Activated naive CD4-positive, alpha-beta T cell treated with anti-CD3 and anti-CD28 coated beads, Interleukin-2, amount 50 U/mL, for 72 hours (primary cell): ENCODE measurements around the gene NOPCHAP1. TPM values are rescaled to one million over a fixed set of nuclear protein-coding genes. Genes with fewer than 3 reads are reported as not detected.
"Not testable (repeated sequence)": the region's sequence is repeated elsewhere in the genome, so short reads cannot be mapped to it uniquely, and the experiment has no call there.

Experiments
- ATAC-seq, 2 donors: fragments of 150-1000 bp; cut with Tn5 transposase; 2 replicates each; pipeline ENCODE4 v1.10.0; 2021; ENCODE audit warnings: mild to moderate bottlenecking in 2 of 2, moderate library complexity in 2 of 2
- DNase-seq, 2 donors: peaks; one replicate each; pipeline ENCODE4 v3.0.0; 2021 to 2022; ENCODE audit warnings: low spot score in 2 of 2
- H3K27ac Mint-ChIP-seq, 2 donors: one replicate each; pipeline ENCODE4 v1.8.0; 2022; ENCODE audit warnings: mild to moderate bottlenecking in 2 of 2, mixed read lengths in 2 of 2
- H3K36me3 Mint-ChIP-seq, 2 donors: one replicate each; pipeline ENCODE4 v1.8.0; 2022; ENCODE audit warnings: mixed read lengths in 2 of 2
- H3K9me3 Mint-ChIP-seq, 2 donors: one replicate each; pipeline ENCODE4 v1.8.0; 2022; ENCODE audit warnings: mixed read lengths in 2 of 2
- total RNA-seq, 2 donors: library from RNA; stranded (reverse); gene quantifications; one replicate each; pipeline ENCODE4 v1.2.3, GENCODE V29; 2022

Gene NOPCHAP1
- total RNA-seq, 2 donors from 2014 or later: 25.2 to 36.6 TPM

GRCh38 chr12:104958805-104959334, 27.2 kb upstream of the NOPCHAP1 start:
- ATAC-seq: no peak
- Mint-ChIP-seq H3K36me3 (no peaks in the 10 kb centered on the region), H3K9me3 (no peaks in the 10 kb centered on the region), H3K27ac (peak overlapping the region; percentile 81 to 95)
- DNase-seq: peak in 1 of 2 donors; percentile 11

- DNase-seq (no peak), ATAC-seq (no peak)
- Mint-ChIP-seq H3K9me3 (no peaks in the 10 kb centered on the region), H3K36me3 (no peaks in the 10 kb centered on the region), H3K27ac (no peak overlapping the region)
These were observed 26.7 kb upstream of the NOPCHAP1 start for GRCh38 chr12:104959335-104959841.

GRCh38 chr12:104960464-104960863, 25.7 kb upstream of the NOPCHAP1 start:
- Mint-ChIP-seq H3K36me3 (no peaks in the 10 kb centered on the region), H3K27ac (no peak overlapping the region), H3K9me3 (no peaks in the 10 kb centered on the region)
- ATAC-seq (no peak), DNase-seq (no peak)

GRCh38 chr12:104963757-104964156, 22.4 kb upstream of the NOPCHAP1 start:
- ATAC-seq: no peak
- Mint-ChIP-seq H3K27ac (no peak overlapping the region), H3K9me3 (no peaks in the 10 kb centered on the region), H3K36me3 (no peaks in the 10 kb centered on the region)
- no peak for DNase-seq

- ATAC-seq (no peak), DNase-seq (no peak)
- H3K36me3 Mint-ChIP-seq: no peaks in the 10 kb centered on the region
- H3K27ac Mint-ChIP-seq: no peak overlapping the region
- H3K9me3 Mint-ChIP-seq: no peaks in the 10 kb centered on the region
These were observed 21.8 kb upstream of the NOPCHAP1 start for GRCh38 chr12:104964167-104964855.

GRCh38 chr12:104964856-104965205, 21.3 kb upstream of the NOPCHAP1 start:
- ATAC-seq: no peak
- no peaks in the 10 kb centered on the region for H3K9me3 Mint-ChIP-seq
- DNase-seq: no peak
- H3K36me3 Mint-ChIP-seq: no peaks in the 10 kb centered on the region
- no peak overlapping the region for H3K27ac Mint-ChIP-seq

- ATAC-seq (no peak), DNase-seq (no peak)
- Mint-ChIP-seq H3K9me3 (no peaks in the 10 kb centered on the region), H3K27ac (no peak overlapping the region), H3K36me3 (no peaks in the 10 kb centered on the region)
These were observed 19.4 kb upstream of the NOPCHAP1 start for GRCh38 chr12:104966677-104967076.

GRCh38 chr12:104969343-104969742, 16.8 kb upstream of the NOPCHAP1 start:
- no peak overlapping the region for H3K27ac Mint-ChIP-seq
- H3K36me3 Mint-ChIP-seq: no peaks in the 10 kb centered on the region
- DNase-seq (no peak), ATAC-seq (no peak)
- no peaks in the 10 kb centered on the region for H3K9me3 Mint-ChIP-seq

- no peak for ATAC-seq
- no peak overlapping the region for H3K27ac Mint-ChIP-seq
- no peaks in the 10 kb centered on the region for H3K9me3 Mint-ChIP-seq
- H3K36me3 Mint-ChIP-seq: no peaks in the 10 kb centered on the region
- DNase-seq: no peak
These were observed 14.8 kb upstream of the NOPCHAP1 start for GRCh38 chr12:104971306-104971705.

GRCh38 chr12:104973250-104973649, 12.9 kb upstream of the NOPCHAP1 start:
- DNase-seq (no peak), ATAC-seq (no peak)
- Mint-ChIP-seq H3K36me3 (no peaks in the 10 kb centered on the region), H3K27ac (no peak overlapping the region), H3K9me3 (no peaks in the 10 kb centered on the region)

GRCh38 chr12:104974626-104975290, 11.4 kb upstream of the NOPCHAP1 start:
- Mint-ChIP-seq H3K9me3 (no peaks in the 10 kb centered on the region), H3K36me3 (no peaks in the 10 kb centered on the region), H3K27ac (no peak overlapping the region)
- ATAC-seq (no peak), DNase-seq (no peak)

- Mint-ChIP-seq H3K9me3 (no peaks in the 10 kb centered on the region), H3K27ac (no peak overlapping the region), H3K36me3 (no peaks in the 10 kb centered on the region)
- DNase-seq: no peak
- no peak for ATAC-seq
These were observed 10.4 kb upstream of the NOPCHAP1 start for GRCh38 chr12:104975587-104976343.

- H3K36me3 Mint-ChIP-seq: no peaks in the 10 kb centered on the region
- ATAC-seq (no peak), DNase-seq (no peak)
- H3K9me3 Mint-ChIP-seq: no peaks in the 10 kb centered on the region
- no peak overlapping the region for H3K27ac Mint-ChIP-seq
These were observed 9.4 kb upstream of the NOPCHAP1 start for GRCh38 chr12:104976703-104977102.

- H3K27ac Mint-ChIP-seq, H3K36me3 Mint-ChIP-seq, ATAC-seq, H3K9me3 Mint-ChIP-seq, DNase-seq: not testable (repeated sequence)
These were observed 8.4 kb upstream of the NOPCHAP1 start for GRCh38 chr12:104977688-104978087.

GRCh38 chr12:104985206-104985605, 910 bp upstream of the NOPCHAP1 start:
- ATAC-seq (no peak), DNase-seq (no peak)
- Mint-ChIP-seq H3K27ac (peak overlapping the region in 1 of 2 donors; percentile 80), H3K36me3 (peaks cover 21 to 31% of the 10 kb centered on the region in 2 donors), H3K9me3 (no peaks in the 10 kb centered on the region)

GRCh38 chr12:104990950-104991349, 4.8 kb downstream of the NOPCHAP1 start:
- no peak for ATAC-seq
- Mint-ChIP-seq H3K27ac (peak overlapping the region in 1 of 2 donors; percentile 87), H3K9me3 (no peaks in the 10 kb centered on the region), H3K36me3 (peaks cover 50 to 54% of the 10 kb centered on the region in 2 donors)
- no peak for DNase-seq

GRCh38 chr12:104991565-104992128, 5.5 kb downstream of the NOPCHAP1 start:
- Mint-ChIP-seq H3K36me3 (peaks cover 53 to 54% of the 10 kb centered on the region in 2 donors), H3K9me3 (no peaks in the 10 kb centered on the region), H3K27ac (peak overlapping the region in 1 of 2 donors; percentile 87)
- DNase-seq (no peak), ATAC-seq (peak; percentile 18 to 83)
